A549 (cell line): Measurements from ENCODE around the gene ELL2.

ENCODE experiments used
- CEBPB ChIP-seq, 2 experiments: fragments of >200 bp in 1 of 2; sonication (Bioruptor Twin) in 1 of 2; formaldehyde crosslinking in 1 of 2; IDR thresholded peaks; 2 replicates each; pipeline ENCODE4 v1.6.1; 2012 to 2016
- POLR2A ChIP-seq: IDR thresholded peaks from 2 replicates; pipeline ENCODE4 v1.6.1; 2012; ENCODE audit warnings: mild to moderate bottlenecking, low read length
- SMC3 ChIP-seq: fragments of >200 bp; sonication (Bioruptor Twin); formaldehyde crosslinking; IDR thresholded peaks from 3 replicates; pipeline ENCODE4 v1.6.1; 2018; ENCODE audit warnings: inconsistent platforms
- SREBF2 ChIP-seq: fragments of 450-650 bp; IDR thresholded peaks from 2 replicates; pipeline ENCODE4 v1.6.1; 2014; ENCODE audit warnings: mild to moderate bottlenecking, moderate library complexity
- TF ChIP-seq, protein P1 (sequence below): fragments of >200 bp; sonication (Bioruptor Twin); formaldehyde crosslinking; IDR thresholded peaks from 3 replicates; pipeline ENCODE4 v1.5.1; 2016
- TF ChIP-seq, protein P2 (sequence below): fragments of 450-650 bp; IDR thresholded peaks from 2 replicates; pipeline ENCODE4 v1.6.1; 2014; ENCODE audit warnings: antibody characterized with exemption
- TF ChIP-seq, protein P3 (sequence below): IDR thresholded peaks from 2 replicates; pipeline ENCODE4 v1.6.1; 2012
- TF ChIP-seq, protein P4 (sequence below): fragments of 200-600 bp; sonication (generic); IDR thresholded peaks from 2 replicates; pipeline ENCODE4 v1.6.1; 2016; ENCODE audit warnings: antibody characterized with exemption, mild to moderate bottlenecking, moderate library complexity

DNA sequence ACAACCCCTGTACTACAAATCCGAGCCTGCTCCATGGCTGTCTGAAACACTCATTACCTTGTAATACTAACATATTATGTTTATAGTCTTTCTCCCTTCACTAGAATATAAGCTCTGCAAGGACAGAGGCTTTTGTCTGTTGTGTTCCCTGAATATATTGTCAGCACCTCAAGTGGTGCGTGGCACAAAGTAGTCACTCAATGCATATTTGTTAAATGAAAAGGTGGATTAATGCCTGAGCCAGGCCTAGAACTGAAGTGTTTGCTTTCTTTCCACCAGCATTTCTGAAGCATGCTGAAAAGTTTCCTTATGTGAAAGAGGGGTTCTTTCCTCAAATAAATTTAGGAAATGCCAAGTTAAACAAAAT is 36.3 kb downstream of the ELL2 start:
- TF ChIP-seq SMC3 (no peak), POLR2A (no peak), CEBPB (IDR thresholded peaks at IDR 0.05) (no peak), SREBF2 (no peak)
- TF ChIP-seq, protein P1, sequence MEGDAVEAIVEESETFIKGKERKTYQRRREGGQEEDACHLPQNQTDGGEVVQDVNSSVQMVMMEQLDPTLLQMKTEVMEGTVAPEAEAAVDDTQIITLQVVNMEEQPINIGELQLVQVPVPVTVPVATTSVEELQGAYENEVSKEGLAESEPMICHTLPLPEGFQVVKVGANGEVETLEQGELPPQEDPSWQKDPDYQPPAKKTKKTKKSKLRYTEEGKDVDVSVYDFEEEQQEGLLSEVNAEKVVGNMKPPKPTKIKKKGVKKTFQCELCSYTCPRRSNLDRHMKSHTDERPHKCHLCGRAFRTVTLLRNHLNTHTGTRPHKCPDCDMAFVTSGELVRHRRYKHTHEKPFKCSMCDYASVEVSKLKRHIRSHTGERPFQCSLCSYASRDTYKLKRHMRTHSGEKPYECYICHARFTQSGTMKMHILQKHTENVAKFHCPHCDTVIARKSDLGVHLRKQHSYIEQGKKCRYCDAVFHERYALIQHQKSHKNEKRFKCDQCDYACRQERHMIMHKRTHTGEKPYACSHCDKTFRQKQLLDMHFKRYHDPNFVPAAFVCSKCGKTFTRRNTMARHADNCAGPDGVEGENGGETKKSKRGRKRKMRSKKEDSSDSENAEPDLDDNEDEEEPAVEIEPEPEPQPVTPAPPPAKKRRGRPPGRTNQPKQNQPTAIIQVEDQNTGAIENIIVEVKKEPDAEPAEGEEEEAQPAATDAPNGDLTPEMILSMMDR: no peak
- TF ChIP-seq, protein P2, sequence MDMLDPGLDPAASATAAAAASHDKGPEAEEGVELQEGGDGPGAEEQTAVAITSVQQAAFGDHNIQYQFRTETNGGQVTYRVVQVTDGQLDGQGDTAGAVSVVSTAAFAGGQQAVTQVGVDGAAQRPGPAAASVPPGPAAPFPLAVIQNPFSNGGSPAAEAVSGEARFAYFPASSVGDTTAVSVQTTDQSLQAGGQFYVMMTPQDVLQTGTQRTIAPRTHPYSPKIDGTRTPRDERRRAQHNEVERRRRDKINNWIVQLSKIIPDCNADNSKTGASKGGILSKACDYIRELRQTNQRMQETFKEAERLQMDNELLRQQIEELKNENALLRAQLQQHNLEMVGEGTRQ: no peak
- TF ChIP-seq, protein P3, sequence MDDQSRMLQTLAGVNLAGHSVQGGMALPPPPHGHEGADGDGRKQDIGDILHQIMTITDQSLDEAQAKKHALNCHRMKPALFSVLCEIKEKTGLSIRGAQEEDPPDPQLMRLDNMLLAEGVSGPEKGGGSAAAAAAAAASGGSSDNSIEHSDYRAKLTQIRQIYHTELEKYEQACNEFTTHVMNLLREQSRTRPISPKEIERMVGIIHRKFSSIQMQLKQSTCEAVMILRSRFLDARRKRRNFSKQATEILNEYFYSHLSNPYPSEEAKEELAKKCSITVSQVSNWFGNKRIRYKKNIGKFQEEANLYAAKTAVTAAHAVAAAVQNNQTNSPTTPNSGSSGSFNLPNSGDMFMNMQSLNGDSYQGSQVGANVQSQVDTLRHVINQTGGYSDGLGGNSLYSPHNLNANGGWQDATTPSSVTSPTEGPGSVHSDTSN: no peak
- TF ChIP-seq, protein P4, sequence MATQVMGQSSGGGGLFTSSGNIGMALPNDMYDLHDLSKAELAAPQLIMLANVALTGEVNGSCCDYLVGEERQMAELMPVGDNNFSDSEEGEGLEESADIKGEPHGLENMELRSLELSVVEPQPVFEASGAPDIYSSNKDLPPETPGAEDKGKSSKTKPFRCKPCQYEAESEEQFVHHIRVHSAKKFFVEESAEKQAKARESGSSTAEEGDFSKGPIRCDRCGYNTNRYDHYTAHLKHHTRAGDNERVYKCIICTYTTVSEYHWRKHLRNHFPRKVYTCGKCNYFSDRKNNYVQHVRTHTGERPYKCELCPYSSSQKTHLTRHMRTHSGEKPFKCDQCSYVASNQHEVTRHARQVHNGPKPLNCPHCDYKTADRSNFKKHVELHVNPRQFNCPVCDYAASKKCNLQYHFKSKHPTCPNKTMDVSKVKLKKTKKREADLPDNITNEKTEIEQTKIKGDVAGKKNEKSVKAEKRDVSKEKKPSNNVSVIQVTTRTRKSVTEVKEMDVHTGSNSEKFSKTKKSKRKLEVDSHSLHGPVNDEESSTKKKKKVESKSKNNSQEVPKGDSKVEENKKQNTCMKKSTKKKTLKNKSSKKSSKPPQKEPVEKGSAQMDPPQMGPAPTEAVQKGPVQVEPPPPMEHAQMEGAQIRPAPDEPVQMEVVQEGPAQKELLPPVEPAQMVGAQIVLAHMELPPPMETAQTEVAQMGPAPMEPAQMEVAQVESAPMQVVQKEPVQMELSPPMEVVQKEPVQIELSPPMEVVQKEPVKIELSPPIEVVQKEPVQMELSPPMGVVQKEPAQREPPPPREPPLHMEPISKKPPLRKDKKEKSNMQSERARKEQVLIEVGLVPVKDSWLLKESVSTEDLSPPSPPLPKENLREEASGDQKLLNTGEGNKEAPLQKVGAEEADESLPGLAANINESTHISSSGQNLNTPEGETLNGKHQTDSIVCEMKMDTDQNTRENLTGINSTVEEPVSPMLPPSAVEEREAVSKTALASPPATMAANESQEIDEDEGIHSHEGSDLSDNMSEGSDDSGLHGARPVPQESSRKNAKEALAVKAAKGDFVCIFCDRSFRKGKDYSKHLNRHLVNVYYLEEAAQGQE: no peak
